ENCODE measurements around the gene MGLL. TPM values are rescaled to one million over a fixed set of nuclear protein-coding genes. Genes with fewer than 3 reads are reported as not detected.

MGLL gene
- total RNA-seq, 1 experiment from 2014 or later: 42.4 TPM

- CTCF ChIA-PET: interaction anchor here (0.6 to 2.4 kb wide), 12 partner anchors 9 to 257 kb away, joined by 3 to 20 read pairs (median 5); partner anchors contain the start of gene MGLL
- Mint-ChIP-seq H3K27ac (ENCODE audit: unreplicated experiment) (no peak overlapping the region), H3K4me3 (ENCODE audit: low read depth, unreplicated experiment) (no peak overlapping the region), H3K4me1 (ENCODE audit: low read depth, unreplicated experiment) (peaks cover 25% of the 10 kb centered on the region), H3K36me3 (ENCODE audit: insufficient read depth, unreplicated experiment) (no peaks in the 10 kb centered on the region), H3K9me3 (ENCODE audit: low read depth, unreplicated experiment) (peaks cover 5% of the 10 kb centered on the region), H3K27me3 (ENCODE audit: unreplicated experiment) (no peaks in the 10 kb centered on the region)
- peak; percentile 96 for TF ChIP-seq CTCF (IDR thresholded peaks at IDR 0.05; ENCODE audit: unreplicated experiment)
- intact Hi-C loops (cut with micrococcal nuclease; ENCODE audit: unreplicated experiment): loop anchor here (1.0 to 5.0 kb wide), 6 partner anchors 39 to 254 kb away; no protein-coding TSS in a partner anchor
- DNase-seq: peak; percentile 90
- BruUV-seq (replicated peaks): no TSS peak
Observed at GRCh38 chr3:127831723-127832172, 9.4 kb upstream of the MGLL start.

- peaks cover 26% of the 10 kb centered on the region for H3K4me1 Mint-ChIP-seq (ENCODE audit: low read depth, unreplicated experiment)
- intact Hi-C loops (cut with micrococcal nuclease; ENCODE audit: unreplicated experiment): no loop called here
- peaks cover 8% of the 10 kb centered on the region for H3K9me3 Mint-ChIP-seq (ENCODE audit: low read depth, unreplicated experiment)
- H3K27ac Mint-ChIP-seq (ENCODE audit: unreplicated experiment): no peak overlapping the region
- no peak for DNase-seq
- no peaks in the 10 kb centered on the region for H3K27me3 Mint-ChIP-seq (ENCODE audit: unreplicated experiment)
- TF ChIP-seq CTCF (IDR thresholded peaks at IDR 0.05; ENCODE audit: unreplicated experiment): no peak
- BruUV-seq (replicated peaks): no TSS peak
- CTCF ChIA-PET: interaction anchor here (1.1 kb wide), 1 partner anchor 135 kb away, joined by 7 read pairs; no protein-coding TSS in a partner anchor
- no peaks in the 10 kb centered on the region for H3K36me3 Mint-ChIP-seq (ENCODE audit: insufficient read depth, unreplicated experiment)
- H3K4me3 Mint-ChIP-seq (ENCODE audit: low read depth, unreplicated experiment): no peak overlapping the region
Observed at GRCh38 chr3:127829537-127829936, 7.2 kb upstream of the MGLL start.

DNA sequence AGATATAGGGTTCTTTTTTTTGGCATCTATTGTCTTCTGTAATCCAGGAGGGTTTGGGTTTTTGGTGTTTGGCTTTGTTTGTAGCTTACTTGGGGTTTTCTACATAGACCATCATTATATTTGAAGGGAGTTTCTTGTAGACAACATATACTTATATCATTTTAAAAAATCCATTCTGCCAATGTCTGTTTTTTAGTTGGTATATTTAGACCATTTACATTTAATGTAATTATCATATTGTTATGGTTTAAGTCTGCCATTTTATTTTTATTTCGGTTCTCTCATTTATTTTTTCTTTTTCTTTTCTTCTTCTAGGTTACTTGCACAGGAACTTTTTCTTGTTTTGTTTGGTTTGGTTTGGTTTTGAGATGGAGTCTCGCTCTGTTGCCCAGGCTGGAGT lies 5.5 kb upstream of the MGLL start:
- Mint-ChIP-seq H3K36me3 (ENCODE audit: insufficient read depth, unreplicated experiment) (peaks cover 9% of the 10 kb centered on the region), H3K27ac (ENCODE audit: unreplicated experiment) (no peak overlapping the region), H3K4me3 (ENCODE audit: low read depth, unreplicated experiment) (no peak overlapping the region), H3K27me3 (ENCODE audit: unreplicated experiment) (peaks cover 13% of the 10 kb centered on the region), H3K9me3 (ENCODE audit: low read depth, unreplicated experiment) (peaks cover 8% of the 10 kb centered on the region), H3K4me1 (ENCODE audit: low read depth, unreplicated experiment) (peaks cover 39% of the 10 kb centered on the region)
- no peak for DNase-seq
- CTCF ChIA-PET: no interaction called here
- no peak for TF ChIP-seq CTCF (IDR thresholded peaks at IDR 0.05; ENCODE audit: unreplicated experiment)
- intact Hi-C loops (cut with micrococcal nuclease; ENCODE audit: unreplicated experiment): no loop called here
- no TSS peak for BruUV-seq (replicated peaks)

DNA sequence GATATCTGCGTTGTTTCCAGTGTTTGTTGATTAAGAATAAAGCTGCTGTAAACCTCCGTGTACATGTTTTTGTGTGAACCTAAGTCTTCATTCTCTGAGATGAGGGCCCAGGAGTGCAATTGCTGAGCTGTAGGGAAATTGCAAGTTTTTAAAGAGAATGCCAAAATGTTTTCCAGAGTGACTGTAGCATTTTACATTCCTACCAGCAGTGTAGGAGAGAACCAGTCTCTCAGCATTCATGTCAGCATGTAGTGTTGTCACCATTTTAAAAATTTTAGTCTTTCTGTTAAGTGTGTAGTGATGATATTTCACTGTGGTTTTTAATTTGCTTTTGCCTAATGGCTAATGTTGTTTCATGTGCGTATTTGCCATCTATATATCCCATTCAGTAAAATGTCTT lies 3.4 kb upstream of the MGLL start:
- no peak for TF ChIP-seq CTCF (IDR thresholded peaks at IDR 0.05; ENCODE audit: unreplicated experiment)
- peaks cover 13% of the 10 kb centered on the region for H3K27me3 Mint-ChIP-seq (ENCODE audit: unreplicated experiment)
- H3K4me3 Mint-ChIP-seq (ENCODE audit: low read depth, unreplicated experiment): no peak overlapping the region
- intact Hi-C loops (cut with micrococcal nuclease; ENCODE audit: unreplicated experiment): no loop called here
- no TSS peak for BruUV-seq (replicated peaks)
- H3K9me3 Mint-ChIP-seq (ENCODE audit: low read depth, unreplicated experiment): peaks cover 8% of the 10 kb centered on the region
- H3K27ac Mint-ChIP-seq (ENCODE audit: unreplicated experiment): no peak overlapping the region
- H3K4me1 Mint-ChIP-seq (ENCODE audit: low read depth, unreplicated experiment): peaks cover 35% of the 10 kb centered on the region
- CTCF ChIA-PET: interaction anchor here (0.6 to 1.5 kb wide), 5 partner anchors 57 to 131 kb away, joined by 3 to 8 read pairs (median 5); no protein-coding TSS in a partner anchor
- H3K36me3 Mint-ChIP-seq (ENCODE audit: insufficient read depth, unreplicated experiment): peaks cover 23% of the 10 kb centered on the region
- no peak for DNase-seq
